OCI-LY1 (cell line): Measurements from ENCODE around the gene RHBDF1.

Source experiments
- EZH2 ChIP-seq: fragments of 200-600 bp; sonication (generic), shearing (Covaris generic); IDR thresholded peaks from 2 replicates; pipeline ENCODE4 v1.8.0; 2017; ENCODE audit warnings: borderline replicate concordance, mixed run types, mild to moderate bottlenecking, antibody characterized with exemption, low read length, moderate library complexity, mixed read lengths
- TF ChIP-seq, protein P1 (sequence below): fragments of 200-600 bp; sonication (generic), shearing (Covaris generic); IDR thresholded peaks from 2 replicates; pipeline ENCODE4 v1.5.1; 2017; ENCODE audit warnings: mild to moderate bottlenecking, antibody characterized with exemption, low read length, moderate library complexity, mixed read lengths

DNA sequence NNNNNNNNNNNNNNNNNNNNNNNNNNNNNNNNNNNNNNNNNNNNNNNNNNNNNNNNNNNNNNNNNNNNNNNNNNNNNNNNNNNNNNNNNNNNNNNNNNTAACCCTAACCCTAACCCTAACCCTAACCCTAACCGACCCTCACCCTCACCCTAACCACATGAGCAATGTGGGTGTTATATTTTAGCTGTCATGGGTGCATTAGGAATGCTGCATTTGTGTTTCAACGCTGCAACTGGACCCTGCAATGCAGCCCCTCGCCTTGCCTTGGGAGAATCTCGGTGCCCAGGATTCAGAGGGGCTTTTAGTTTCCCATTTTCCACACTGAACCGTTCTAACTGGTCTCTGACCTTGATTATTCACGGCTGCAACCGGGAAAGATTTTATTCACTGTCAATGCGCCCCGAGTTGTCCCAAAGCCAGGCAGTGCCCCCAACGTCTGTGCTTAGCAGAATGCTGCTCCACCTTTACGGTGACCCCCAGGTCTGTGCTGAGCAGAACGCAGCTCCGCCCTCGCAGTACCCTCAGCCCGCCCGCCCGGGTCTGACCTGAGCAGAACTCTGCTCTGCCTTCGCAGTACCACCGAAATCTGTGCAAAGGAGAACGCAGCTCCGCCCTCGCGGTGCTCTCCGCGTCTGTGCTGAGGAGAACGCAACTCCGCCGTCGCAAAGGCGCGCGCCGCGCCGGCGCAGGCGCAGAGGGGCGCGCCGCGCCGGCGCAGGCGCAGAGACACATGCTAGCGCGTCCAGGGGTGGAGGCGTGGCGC is 62.3 kb downstream of the RHBDF1 start:
- TF ChIP-seq, protein P1, sequence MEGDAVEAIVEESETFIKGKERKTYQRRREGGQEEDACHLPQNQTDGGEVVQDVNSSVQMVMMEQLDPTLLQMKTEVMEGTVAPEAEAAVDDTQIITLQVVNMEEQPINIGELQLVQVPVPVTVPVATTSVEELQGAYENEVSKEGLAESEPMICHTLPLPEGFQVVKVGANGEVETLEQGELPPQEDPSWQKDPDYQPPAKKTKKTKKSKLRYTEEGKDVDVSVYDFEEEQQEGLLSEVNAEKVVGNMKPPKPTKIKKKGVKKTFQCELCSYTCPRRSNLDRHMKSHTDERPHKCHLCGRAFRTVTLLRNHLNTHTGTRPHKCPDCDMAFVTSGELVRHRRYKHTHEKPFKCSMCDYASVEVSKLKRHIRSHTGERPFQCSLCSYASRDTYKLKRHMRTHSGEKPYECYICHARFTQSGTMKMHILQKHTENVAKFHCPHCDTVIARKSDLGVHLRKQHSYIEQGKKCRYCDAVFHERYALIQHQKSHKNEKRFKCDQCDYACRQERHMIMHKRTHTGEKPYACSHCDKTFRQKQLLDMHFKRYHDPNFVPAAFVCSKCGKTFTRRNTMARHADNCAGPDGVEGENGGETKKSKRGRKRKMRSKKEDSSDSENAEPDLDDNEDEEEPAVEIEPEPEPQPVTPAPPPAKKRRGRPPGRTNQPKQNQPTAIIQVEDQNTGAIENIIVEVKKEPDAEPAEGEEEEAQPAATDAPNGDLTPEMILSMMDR = no peak
- TF ChIP-seq EZH2 = no peak
